Measurements from ENCODE around the gene ACOX3. TPM values are rescaled to one million over a fixed set of nuclear protein-coding genes. Genes with fewer than 3 reads are reported as not detected.

Gene ACOX3
- total RNA-seq, 1 experiment from 2014 or later = 21.0 TPM

DNA sequence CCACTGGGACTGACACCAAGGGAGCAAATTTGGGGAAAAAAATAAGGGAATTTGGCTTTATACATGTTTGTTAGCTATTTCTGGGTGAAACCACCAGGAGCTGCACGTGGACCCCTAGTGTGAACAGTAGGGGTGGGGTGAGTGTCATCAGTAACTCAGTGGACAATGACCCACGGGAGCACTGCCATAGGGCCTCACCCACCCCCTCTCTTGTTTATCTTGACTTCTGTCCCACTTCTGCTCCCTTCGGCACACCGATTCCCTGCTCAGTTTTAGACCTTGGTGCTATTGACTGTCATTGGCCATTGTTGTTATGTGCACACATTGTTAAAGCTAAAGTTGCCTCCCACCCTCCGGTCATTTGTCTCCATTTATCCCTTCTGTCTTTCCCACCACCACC lies 9.0 kb downstream of the ACOX3 start:
- no peak overlapping the region for H2AFZ ChIP-seq
- H3F3A ChIP-seq (ENCODE audit: insufficient read depth, low read depth) = no peaks in the 10 kb centered on the region
- TF ChIP-seq EZH2 (IDR thresholded peaks at IDR 0.05; ENCODE audit: low read depth) (no peak), CTCF (conservative IDR thresholded peaks at IDR 0.05) (no peak)
- no peak overlapping the region for H3K4me2 ChIP-seq
- no peak overlapping the region for H3K4me3 ChIP-seq
- DNase-seq = no peak
- BruUV-seq (replicated peaks) = no TSS peak
- H3K9me2 ChIP-seq (ENCODE audit: insufficient read depth) = no peaks in the 10 kb centered on the region
- H3K4me1 ChIP-seq (replicated peaks; ENCODE audit: insufficient read depth) = peaks cover 8% of the 10 kb centered on the region; the same call in 1 of the 2 replicates
- H3K27ac ChIP-seq = no peak overlapping the region
- H3K9me3 ChIP-seq (ENCODE audit: insufficient read depth, low read depth) = no peaks in the 10 kb centered on the region
- POLR2A ChIA-PET (ENCODE audit: unreplicated experiment) = no interaction called here
- CTCF ChIA-PET = no interaction called here
- no peaks in the 10 kb centered on the region for H4K20me1 ChIP-seq (ENCODE audit: insufficient read depth)
- no peaks in the 10 kb centered on the region for H3K79me2 ChIP-seq (ENCODE audit: low read depth)
- intact Hi-C loops (cut with micrococcal nuclease; ENCODE audit: unreplicated experiment) = no loop called here
- no peaks in the 10 kb centered on the region for H3K36me3 ChIP-seq (ENCODE audit: low read depth)
- no peaks in the 10 kb centered on the region for H3K27me3 ChIP-seq (ENCODE audit: insufficient read depth, low read depth)

GRCh38 chr4:8428288-8429097 lies 12.0 kb downstream of the ACOX3 start:
- no peaks in the 10 kb centered on the region for H4K20me1 ChIP-seq (ENCODE audit: insufficient read depth)
- peak; percentile 76 to 96 for DNase-seq
- no peaks in the 10 kb centered on the region for H3K79me2 ChIP-seq (ENCODE audit: low read depth)
- H3K4me3 ChIP-seq = peak overlapping the region; percentile 69
- no peaks in the 10 kb centered on the region for H3K9me2 ChIP-seq (ENCODE audit: insufficient read depth)
- peak overlapping the region; percentile 97 for H3K4me2 ChIP-seq
- H3F3A ChIP-seq (ENCODE audit: insufficient read depth, low read depth) = no peaks in the 10 kb centered on the region
- intact Hi-C loops (cut with micrococcal nuclease; ENCODE audit: unreplicated experiment) = loop anchor here (5.0 kb wide), 1 partner anchor 109 kb away; no protein-coding TSS in a partner anchor
- TF ChIP-seq EZH2 (IDR thresholded peaks at IDR 0.05; ENCODE audit: low read depth) = no peak
- peak; percentile 57 for TF ChIP-seq CTCF (conservative IDR thresholded peaks at IDR 0.05)
- no TSS peak for BruUV-seq (replicated peaks)
- H3K27ac ChIP-seq = no peak overlapping the region
- H3K27me3 ChIP-seq (ENCODE audit: insufficient read depth, low read depth) = no peaks in the 10 kb centered on the region
- peak overlapping the region; percentile 86 for H2AFZ ChIP-seq
- ChIA-PET CTCF (interaction anchor here (1.1 kb wide), 1 partner anchor 8 kb away, joined by 3 read pairs; no protein-coding TSS in a partner anchor), POLR2A (ENCODE audit: unreplicated experiment) (interaction anchor here (0.6 to 0.7 kb wide), 2 partner anchors 17 to 427 kb away, joined by 3 to 5 read pairs; no protein-coding TSS in a partner anchor)
- H3K9me3 ChIP-seq (ENCODE audit: insufficient read depth, low read depth) = no peaks in the 10 kb centered on the region
- H3K36me3 ChIP-seq (ENCODE audit: low read depth) = no peaks in the 10 kb centered on the region
- peaks cover 8% of the 10 kb centered on the region; the same call in 1 of the 2 replicates for H3K4me1 ChIP-seq (replicated peaks; ENCODE audit: insufficient read depth)

GRCh38 chr4:8427761-8428287 lies 12.7 kb downstream of the ACOX3 start:
- Histone ChIP-seq H4K20me1 (ENCODE audit: insufficient read depth) (no peaks in the 10 kb centered on the region), H3K27ac (no peak overlapping the region), H3K4me3 (peak overlapping the region; percentile 69), H3K27me3 (ENCODE audit: insufficient read depth, low read depth) (no peaks in the 10 kb centered on the region), H3K4me2 (peak overlapping the region; percentile 97), H3F3A (ENCODE audit: insufficient read depth, low read depth) (no peaks in the 10 kb centered on the region; the same call in 1 of the 2 replicates), H3K36me3 (ENCODE audit: low read depth) (no peaks in the 10 kb centered on the region), H3K4me1 (replicated peaks; ENCODE audit: insufficient read depth) (peaks cover 13% of the 10 kb centered on the region), H3K9me3 (ENCODE audit: insufficient read depth, low read depth) (no peaks in the 10 kb centered on the region), H3K9me2 (ENCODE audit: insufficient read depth) (no peaks in the 10 kb centered on the region), H3K79me2 (ENCODE audit: low read depth) (no peaks in the 10 kb centered on the region), H2AFZ (peak overlapping the region; percentile 86)
- no peak for TF ChIP-seq CTCF (conservative IDR thresholded peaks at IDR 0.05)
- TF ChIP-seq EZH2 (IDR thresholded peaks at IDR 0.05; ENCODE audit: low read depth) = no peak
- BruUV-seq (replicated peaks) = no TSS peak
- peak in 1 of 2 experiments; percentile 28 for DNase-seq
- intact Hi-C loops (cut with micrococcal nuclease; ENCODE audit: unreplicated experiment) = loop anchor here (5.0 kb wide), 1 partner anchor 109 kb away; no protein-coding TSS in a partner anchor
- POLR2A ChIA-PET (ENCODE audit: unreplicated experiment) = interaction anchor here (0.6 to 0.7 kb wide), 2 partner anchors 17 to 427 kb away, joined by 3 to 5 read pairs; no protein-coding TSS in a partner anchor
- CTCF ChIA-PET = no interaction called here
